Lower leg skin (tissue), 3 donors: ENCODE results near the gene DNMT3L.

Source experiments
- POLR2A ChIP-seq, 2 donors: fragments of 450-650 bp; IDR thresholded peaks; one replicate each; pipeline ENCODE4 v1.6.1; 2016 to 2017; ENCODE audit warnings: antibody characterized with exemption in 2 of 2, mild to moderate bottlenecking in 1 of 2, moderate library complexity in 1 of 2
- TF ChIP-seq, protein P1 (sequence below), 3 donors: fragments of 450-650 bp; IDR thresholded peaks; one replicate each; pipeline ENCODE4 v1.5.1; 2016; ENCODE audit warnings: antibody characterized with exemption in 3 of 3, mild to moderate bottlenecking in 3 of 3, moderate library complexity in 2 of 3

DNA sequence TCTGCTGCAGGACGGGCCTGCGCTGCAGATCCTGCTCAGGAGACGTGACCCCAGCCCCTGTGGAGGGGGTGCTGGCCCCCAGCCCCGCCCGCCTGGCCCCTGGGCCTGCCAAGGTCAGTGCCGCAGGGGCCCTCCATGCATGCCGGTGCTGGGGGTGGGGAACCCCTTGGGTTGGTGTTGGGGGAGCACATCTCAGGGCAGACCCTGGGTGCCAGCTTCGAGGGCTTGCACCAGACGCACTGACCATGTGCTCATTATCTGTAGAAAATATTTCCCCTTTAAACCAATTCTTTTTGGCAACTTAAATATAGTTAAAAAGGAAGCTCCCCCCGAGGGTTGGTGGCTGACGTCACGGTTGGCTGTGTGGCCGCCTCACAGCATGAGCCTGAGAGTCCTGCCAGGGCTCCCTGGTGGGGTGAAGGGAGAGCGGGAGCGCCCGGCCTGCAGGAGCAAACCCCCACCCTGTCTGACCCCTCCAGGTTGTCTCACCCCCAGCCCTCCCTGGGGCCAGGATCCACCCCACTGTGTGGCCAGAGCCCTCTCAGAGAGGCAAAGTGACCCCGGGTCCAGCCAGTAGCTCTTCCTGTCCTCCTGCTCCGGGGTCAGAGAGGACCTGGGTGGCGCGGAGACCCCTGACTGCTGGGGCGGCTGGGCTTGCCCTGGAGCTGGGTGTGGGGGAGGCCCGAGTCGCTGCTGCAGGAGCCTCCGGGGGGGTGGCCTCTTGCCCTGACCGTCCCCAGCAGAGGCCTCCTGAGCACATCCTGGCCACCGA is 32.9 kb upstream of the DNMT3L start:
- TF ChIP-seq, protein P1, sequence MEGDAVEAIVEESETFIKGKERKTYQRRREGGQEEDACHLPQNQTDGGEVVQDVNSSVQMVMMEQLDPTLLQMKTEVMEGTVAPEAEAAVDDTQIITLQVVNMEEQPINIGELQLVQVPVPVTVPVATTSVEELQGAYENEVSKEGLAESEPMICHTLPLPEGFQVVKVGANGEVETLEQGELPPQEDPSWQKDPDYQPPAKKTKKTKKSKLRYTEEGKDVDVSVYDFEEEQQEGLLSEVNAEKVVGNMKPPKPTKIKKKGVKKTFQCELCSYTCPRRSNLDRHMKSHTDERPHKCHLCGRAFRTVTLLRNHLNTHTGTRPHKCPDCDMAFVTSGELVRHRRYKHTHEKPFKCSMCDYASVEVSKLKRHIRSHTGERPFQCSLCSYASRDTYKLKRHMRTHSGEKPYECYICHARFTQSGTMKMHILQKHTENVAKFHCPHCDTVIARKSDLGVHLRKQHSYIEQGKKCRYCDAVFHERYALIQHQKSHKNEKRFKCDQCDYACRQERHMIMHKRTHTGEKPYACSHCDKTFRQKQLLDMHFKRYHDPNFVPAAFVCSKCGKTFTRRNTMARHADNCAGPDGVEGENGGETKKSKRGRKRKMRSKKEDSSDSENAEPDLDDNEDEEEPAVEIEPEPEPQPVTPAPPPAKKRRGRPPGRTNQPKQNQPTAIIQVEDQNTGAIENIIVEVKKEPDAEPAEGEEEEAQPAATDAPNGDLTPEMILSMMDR (IDR thresholded peaks at IDR 0.05), result no peak
- no peak for TF ChIP-seq POLR2A (IDR thresholded peaks at IDR 0.05)
